ENCODE results near the gene ZNF618.

- no peak for TF ChIP-seq EZH2phosphoT487 (IDR thresholded peaks at IDR 0.05; ENCODE audit: borderline replicate concordance, low read length)
- no peak for TF ChIP-seq CTCF (IDR thresholded peaks at IDR 0.05; ENCODE audit: low read depth, low read length, poor library complexity, severe bottlenecking)
These were observed 103.4 kb downstream of the ZNF618 start for GRCh38 chr9:113979343-113980127.
